Measurements from ENCODE around the gene SATB2.

SATB2 gene

DNA sequence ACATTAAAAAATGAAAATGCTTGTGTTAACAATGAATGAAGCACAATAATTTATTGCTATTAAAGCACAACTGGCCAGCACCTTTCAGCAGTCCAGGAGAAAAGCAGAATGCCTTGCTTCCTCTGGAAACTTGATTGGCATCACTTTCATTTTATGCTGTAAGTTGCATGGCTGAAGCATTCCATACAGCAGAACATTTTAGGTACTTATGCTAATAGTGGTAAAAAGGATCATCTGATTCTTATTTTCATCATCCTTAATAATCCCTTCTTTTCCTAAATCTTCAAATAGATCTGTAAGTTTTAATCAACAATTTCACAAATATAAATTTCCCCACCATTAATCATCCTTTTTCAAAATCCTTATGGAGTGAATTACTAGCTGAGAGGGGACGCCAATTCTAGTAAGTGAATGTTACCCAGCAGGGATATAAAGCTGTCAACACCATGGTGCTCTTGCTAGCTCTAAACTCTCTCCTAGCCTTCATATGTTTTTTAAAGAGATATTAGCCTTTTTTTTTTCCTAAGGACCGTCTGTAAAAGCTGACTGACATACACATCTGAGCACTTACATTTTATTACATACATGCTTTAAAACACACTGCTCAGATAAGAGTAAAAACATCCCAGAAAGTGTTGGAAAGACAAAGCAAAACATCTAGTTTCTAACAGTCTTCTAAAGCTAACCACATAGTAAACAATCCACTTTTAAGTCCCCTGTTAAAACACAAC lies 5.3 kb downstream of the SATB2 start:
- DNase-seq (ENCODE audit: low spot score): no peak
- TF ChIP-seq, protein P1, sequence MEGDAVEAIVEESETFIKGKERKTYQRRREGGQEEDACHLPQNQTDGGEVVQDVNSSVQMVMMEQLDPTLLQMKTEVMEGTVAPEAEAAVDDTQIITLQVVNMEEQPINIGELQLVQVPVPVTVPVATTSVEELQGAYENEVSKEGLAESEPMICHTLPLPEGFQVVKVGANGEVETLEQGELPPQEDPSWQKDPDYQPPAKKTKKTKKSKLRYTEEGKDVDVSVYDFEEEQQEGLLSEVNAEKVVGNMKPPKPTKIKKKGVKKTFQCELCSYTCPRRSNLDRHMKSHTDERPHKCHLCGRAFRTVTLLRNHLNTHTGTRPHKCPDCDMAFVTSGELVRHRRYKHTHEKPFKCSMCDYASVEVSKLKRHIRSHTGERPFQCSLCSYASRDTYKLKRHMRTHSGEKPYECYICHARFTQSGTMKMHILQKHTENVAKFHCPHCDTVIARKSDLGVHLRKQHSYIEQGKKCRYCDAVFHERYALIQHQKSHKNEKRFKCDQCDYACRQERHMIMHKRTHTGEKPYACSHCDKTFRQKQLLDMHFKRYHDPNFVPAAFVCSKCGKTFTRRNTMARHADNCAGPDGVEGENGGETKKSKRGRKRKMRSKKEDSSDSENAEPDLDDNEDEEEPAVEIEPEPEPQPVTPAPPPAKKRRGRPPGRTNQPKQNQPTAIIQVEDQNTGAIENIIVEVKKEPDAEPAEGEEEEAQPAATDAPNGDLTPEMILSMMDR (IDR thresholded peaks at IDR 0.05; ENCODE audit: extremely low read depth, insufficient read depth, missing control alignments): no peak
- in situ Hi-C loops (cut with MboI; ENCODE audit: low pct_unique_long_range_greater_than_20kb, low sequenced_read_pairs, unreplicated experiment): no loop called here

GRCh38 chr2:199449956-199450355 lies 7.8 kb downstream of the SATB2 start:
- TF ChIP-seq, protein P1 (IDR thresholded peaks at IDR 0.05; ENCODE audit: extremely low read depth, insufficient read depth, missing control alignments): no peak
- no peak for DNase-seq (ENCODE audit: low spot score)
- in situ Hi-C loops (cut with MboI; ENCODE audit: low pct_unique_long_range_greater_than_20kb, low sequenced_read_pairs, unreplicated experiment): no loop called here

- in situ Hi-C loops (cut with MboI; ENCODE audit: low pct_unique_long_range_greater_than_20kb, low sequenced_read_pairs, unreplicated experiment): no loop called here
- DNase-seq (ENCODE audit: low spot score): no peak
- TF ChIP-seq, protein P1 (IDR thresholded peaks at IDR 0.05; ENCODE audit: extremely low read depth, insufficient read depth, missing control alignments): no peak
These were observed 8.3 kb downstream of the SATB2 start for GRCh38 chr2:199449455-199449854.

DNA sequence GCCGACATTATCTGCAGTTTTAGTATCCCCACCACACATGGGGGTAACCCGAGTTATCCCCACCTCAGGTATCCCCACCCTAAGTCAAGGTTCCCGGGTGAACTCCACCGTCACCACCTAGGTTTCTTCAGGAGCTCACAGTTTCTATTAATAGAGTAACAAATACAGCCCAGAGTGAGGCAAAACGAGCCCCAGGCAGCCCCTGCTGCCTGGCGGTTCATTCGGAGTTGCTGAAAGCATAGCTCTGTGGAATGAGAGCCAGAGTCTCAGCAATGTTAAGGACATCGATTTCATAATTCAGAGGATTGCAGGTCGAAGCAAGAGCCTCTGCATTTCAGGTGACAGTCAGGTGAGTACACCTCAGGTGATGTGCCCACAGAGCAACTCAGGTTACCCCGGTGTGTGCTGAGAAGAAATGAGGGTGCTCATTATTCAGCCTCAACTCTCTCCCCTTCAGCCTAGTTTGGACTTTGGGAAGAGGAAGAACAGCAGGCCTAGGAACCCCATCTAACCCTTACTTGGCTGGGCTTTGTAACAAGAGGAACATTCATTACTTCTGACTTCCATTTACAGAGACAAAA lies 10.7 kb downstream of the SATB2 start:
- TF ChIP-seq, protein P1 (IDR thresholded peaks at IDR 0.05; ENCODE audit: extremely low read depth, insufficient read depth, missing control alignments): no peak
- no peak for DNase-seq (ENCODE audit: low spot score)
- in situ Hi-C loops (cut with MboI; ENCODE audit: low pct_unique_long_range_greater_than_20kb, low sequenced_read_pairs, unreplicated experiment): no loop called here

- TF ChIP-seq, protein P1 (IDR thresholded peaks at IDR 0.05; ENCODE audit: extremely low read depth, insufficient read depth, missing control alignments): no peak
- in situ Hi-C loops (cut with MboI; ENCODE audit: low pct_unique_long_range_greater_than_20kb, low sequenced_read_pairs, unreplicated experiment): no loop called here
- DNase-seq (ENCODE audit: low spot score): no peak
These were observed 13.0 kb downstream of the SATB2 start for GRCh38 chr2:199444749-199445148.

GRCh38 chr2:199443589-199444130 lies 14.1 kb downstream of the SATB2 start:
- in situ Hi-C loops (cut with MboI; ENCODE audit: low pct_unique_long_range_greater_than_20kb, low sequenced_read_pairs, unreplicated experiment): no loop called here
- TF ChIP-seq, protein P1 (IDR thresholded peaks at IDR 0.05; ENCODE audit: extremely low read depth, insufficient read depth, missing control alignments): no peak
- DNase-seq (ENCODE audit: low spot score): no peak
